ENCODE results near the gene ISM1.

DNA sequence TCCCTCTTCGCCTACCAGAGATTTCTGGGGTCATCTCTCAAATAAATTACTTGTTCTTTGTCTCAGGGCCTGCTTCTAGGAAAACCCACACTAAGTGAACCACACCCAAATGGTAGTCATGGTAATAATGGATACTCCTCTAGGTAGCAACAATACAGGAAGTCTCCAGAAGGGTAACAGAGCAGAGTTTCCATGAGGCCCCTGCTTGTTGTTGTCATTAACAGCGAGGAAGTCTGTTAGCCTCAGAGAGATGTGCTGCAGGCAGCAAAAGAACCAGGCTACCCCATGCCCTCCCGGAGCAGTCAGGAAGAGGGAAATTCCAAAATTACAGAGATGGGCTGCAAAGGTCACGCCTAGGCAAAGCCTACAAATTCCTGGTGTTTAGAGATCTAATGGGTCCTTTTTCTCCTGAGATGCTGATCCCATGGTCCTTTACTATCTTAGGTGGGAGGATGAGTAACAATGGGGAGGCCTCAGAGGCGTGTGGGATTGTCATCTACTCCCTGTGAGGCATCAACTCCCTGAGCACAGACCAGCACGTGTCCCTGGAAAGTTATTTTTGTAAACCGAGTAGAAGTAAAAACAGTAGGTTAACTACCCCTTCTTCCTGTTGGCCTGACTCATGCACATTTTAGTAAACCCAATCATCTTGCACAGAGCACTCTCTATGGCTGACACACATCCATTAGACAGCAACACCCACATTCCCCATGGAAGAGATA, 10.1 kb downstream of the ISM1 start:
- TF ChIP-seq, protein P1, sequence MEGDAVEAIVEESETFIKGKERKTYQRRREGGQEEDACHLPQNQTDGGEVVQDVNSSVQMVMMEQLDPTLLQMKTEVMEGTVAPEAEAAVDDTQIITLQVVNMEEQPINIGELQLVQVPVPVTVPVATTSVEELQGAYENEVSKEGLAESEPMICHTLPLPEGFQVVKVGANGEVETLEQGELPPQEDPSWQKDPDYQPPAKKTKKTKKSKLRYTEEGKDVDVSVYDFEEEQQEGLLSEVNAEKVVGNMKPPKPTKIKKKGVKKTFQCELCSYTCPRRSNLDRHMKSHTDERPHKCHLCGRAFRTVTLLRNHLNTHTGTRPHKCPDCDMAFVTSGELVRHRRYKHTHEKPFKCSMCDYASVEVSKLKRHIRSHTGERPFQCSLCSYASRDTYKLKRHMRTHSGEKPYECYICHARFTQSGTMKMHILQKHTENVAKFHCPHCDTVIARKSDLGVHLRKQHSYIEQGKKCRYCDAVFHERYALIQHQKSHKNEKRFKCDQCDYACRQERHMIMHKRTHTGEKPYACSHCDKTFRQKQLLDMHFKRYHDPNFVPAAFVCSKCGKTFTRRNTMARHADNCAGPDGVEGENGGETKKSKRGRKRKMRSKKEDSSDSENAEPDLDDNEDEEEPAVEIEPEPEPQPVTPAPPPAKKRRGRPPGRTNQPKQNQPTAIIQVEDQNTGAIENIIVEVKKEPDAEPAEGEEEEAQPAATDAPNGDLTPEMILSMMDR (IDR thresholded peaks at IDR 0.05) = no peak
- no peak for TF ChIP-seq POLR2A (IDR thresholded peaks at IDR 0.05)
